ENCODE data around the gene ATRIP. TPM values are rescaled to one million over a fixed set of nuclear protein-coding genes. Genes with fewer than 3 reads are reported as not detected.

Gene ATRIP
- total RNA-seq, 2 experiments from 2014 or later: 16.3 to 24.5 TPM

- Histone ChIP-seq H3K4me1 (ENCODE audit: insufficient read depth, low read length, poor library complexity, severe bottlenecking) (peaks cover 63% of the 10 kb centered on the region), H3K79me2 (ENCODE audit: insufficient read depth, low read depth, low read length) (peaks cover 47% of the 10 kb centered on the region), H2AFZ (ENCODE audit: low read length) (no peak overlapping the region), H3K27ac (ENCODE audit: low read depth, low read length, poor library complexity, severe bottlenecking) (peak overlapping the region; percentile 59), H3K36me3 (ENCODE audit: insufficient read depth, low read length) (peaks cover 36% of the 10 kb centered on the region), H3K4me3 (ENCODE audit: low read depth, low read length, poor library complexity, severe bottlenecking) (peak overlapping the region; percentile 72), H3K9me3 (ENCODE audit: low read length) (no peaks in the 10 kb centered on the region), H3K9me2 (ENCODE audit: insufficient read depth, low read length) (no peaks in the 10 kb centered on the region), H4K20me1 (ENCODE audit: insufficient read depth, low read length) (no peaks in the 10 kb centered on the region; the same call in 1 of the 2 replicates), H3K4me2 (ENCODE audit: low read length) (peak overlapping the region; percentile 86)
- no TSS peak for BruUV-seq (replicated peaks)
- intact Hi-C loops (cut with micrococcal nuclease; ENCODE audit: unreplicated experiment): loop anchor here (2.0 kb wide), 1 partner anchor 20 kb away; the partner anchor contains the start of gene ATRIP
- no peak for TF ChIP-seq CTCF (conservative IDR thresholded peaks at IDR 0.05; ENCODE audit: low read length)
- TF ChIP-seq EZH2phosphoT487 (IDR thresholded peaks at IDR 0.05; ENCODE audit: borderline replicate concordance, low read depth, low read length): no peak
- ChIA-PET POLR2A (interaction anchor here (0.7 kb wide), 1 partner anchor 27 kb away, joined by 3 read pairs; the partner anchor contains the start of genes CCDC51 and TMA7), CTCF (ENCODE audit: unreplicated experiment) (no interaction called here)
- no peak for DNase-seq (ENCODE audit: low spot score)
These were observed 20.5 kb downstream of the ATRIP start for GRCh38 chr3:48467110-48467454.

GRCh38 chr3:48467473-48468267 is 21.1 kb downstream of the ATRIP start:
- DNase-seq (ENCODE audit: low spot score): no peak
- peak overlapping the region; percentile 15 for H3K27ac ChIP-seq (ENCODE audit: low read depth, low read length, poor library complexity, severe bottlenecking)
- H3K36me3 ChIP-seq (ENCODE audit: insufficient read depth, low read length): peaks cover 35% of the 10 kb centered on the region
- H3K4me1 ChIP-seq (ENCODE audit: insufficient read depth, low read length, poor library complexity, severe bottlenecking): peaks cover 64% of the 10 kb centered on the region
- CTCF ChIA-PET (ENCODE audit: unreplicated experiment): no interaction called here
- H3K4me3 ChIP-seq (ENCODE audit: low read depth, low read length, poor library complexity, severe bottlenecking): peak overlapping the region; percentile 72
- H3K4me2 ChIP-seq (ENCODE audit: low read length): peak overlapping the region; percentile 86
- no peaks in the 10 kb centered on the region for H3K9me3 ChIP-seq (ENCODE audit: low read length)
- POLR2A ChIA-PET: interaction anchor here (0.7 kb wide), 1 partner anchor 28 kb away, joined by 3 read pairs; the partner anchor contains the start of genes CCDC51 and TMA7
- no TSS peak for BruUV-seq (replicated peaks)
- intact Hi-C loops (cut with micrococcal nuclease; ENCODE audit: unreplicated experiment): loop anchor here (2.0 kb wide), 1 partner anchor 21 kb away; the partner anchor contains the start of gene ATRIP
- H3K9me2 ChIP-seq (ENCODE audit: insufficient read depth, low read length): no peaks in the 10 kb centered on the region
- no peak overlapping the region for H2AFZ ChIP-seq (ENCODE audit: low read length)
- no peaks in the 10 kb centered on the region; the same call in 1 of the 2 replicates for H4K20me1 ChIP-seq (ENCODE audit: insufficient read depth, low read length)
- TF ChIP-seq EZH2phosphoT487 (IDR thresholded peaks at IDR 0.05; ENCODE audit: borderline replicate concordance, low read depth, low read length): no peak
- TF ChIP-seq CTCF (conservative IDR thresholded peaks at IDR 0.05; ENCODE audit: low read length): no peak
- H3K79me2 ChIP-seq (ENCODE audit: insufficient read depth, low read depth, low read length): peaks cover 51% of the 10 kb centered on the region

- DNase-seq (ENCODE audit: low spot score): no peak
- intact Hi-C loops (cut with micrococcal nuclease; ENCODE audit: unreplicated experiment): no loop called here
- Histone ChIP-seq H3K4me3 (ENCODE audit: low read depth, low read length, poor library complexity, severe bottlenecking) (no peak overlapping the region), H3K4me2 (ENCODE audit: low read length) (peak overlapping the region; percentile 86), H3K9me3 (ENCODE audit: low read length) (no peaks in the 10 kb centered on the region), H3K36me3 (ENCODE audit: insufficient read depth, low read length) (peaks cover 33% of the 10 kb centered on the region), H2AFZ (ENCODE audit: low read length) (no peak overlapping the region), H3K27ac (ENCODE audit: low read depth, low read length, poor library complexity, severe bottlenecking) (peak overlapping the region; percentile 15), H3K4me1 (ENCODE audit: insufficient read depth, low read length, poor library complexity, severe bottlenecking) (peaks cover 67% of the 10 kb centered on the region), H4K20me1 (ENCODE audit: insufficient read depth, low read length) (no peaks in the 10 kb centered on the region; the same call in 1 of the 2 replicates), H3K79me2 (ENCODE audit: insufficient read depth, low read depth, low read length) (peaks cover 51% of the 10 kb centered on the region), H3K9me2 (ENCODE audit: insufficient read depth, low read length) (no peaks in the 10 kb centered on the region)
- POLR2A ChIA-PET: no interaction called here
- TF ChIP-seq EZH2phosphoT487 (IDR thresholded peaks at IDR 0.05; ENCODE audit: borderline replicate concordance, low read depth, low read length): no peak
- TF ChIP-seq CTCF (conservative IDR thresholded peaks at IDR 0.05; ENCODE audit: low read length): no peak
- CTCF ChIA-PET (ENCODE audit: unreplicated experiment): no interaction called here
- BruUV-seq (replicated peaks): no TSS peak
These were observed 21.8 kb downstream of the ATRIP start for GRCh38 chr3:48468329-48468731.

All from OCI-LY7 (cell line).